Testis (tissue), 2 donors: ENCODE results near the gene VWCE.

Experiments
- POLR2A ChIP-seq: fragments of 450-650 bp; IDR thresholded peaks from one replicate; pipeline ENCODE4 v1.6.1; 2017; ENCODE audit warnings: antibody characterized with exemption, mild to moderate bottlenecking, moderate library complexity
- TF ChIP-seq, protein P1 (sequence below), 3 experiments: fragments of 450-650 bp in 2 of 3; fragments of 200-600 bp in 1 of 3; sonication (generic) in 1 of 3; IDR thresholded peaks; one replicate each; pipeline ENCODE4 v1.5.1; 2016 to 2019; ENCODE audit warnings: antibody characterized with exemption in 3 of 3, mild to moderate bottlenecking in 2 of 3, moderate library complexity in 1 of 3

GRCh38 chr11:61293867-61294716 lies 1.0 kb downstream of the VWCE start:
- TF ChIP-seq, protein P1, sequence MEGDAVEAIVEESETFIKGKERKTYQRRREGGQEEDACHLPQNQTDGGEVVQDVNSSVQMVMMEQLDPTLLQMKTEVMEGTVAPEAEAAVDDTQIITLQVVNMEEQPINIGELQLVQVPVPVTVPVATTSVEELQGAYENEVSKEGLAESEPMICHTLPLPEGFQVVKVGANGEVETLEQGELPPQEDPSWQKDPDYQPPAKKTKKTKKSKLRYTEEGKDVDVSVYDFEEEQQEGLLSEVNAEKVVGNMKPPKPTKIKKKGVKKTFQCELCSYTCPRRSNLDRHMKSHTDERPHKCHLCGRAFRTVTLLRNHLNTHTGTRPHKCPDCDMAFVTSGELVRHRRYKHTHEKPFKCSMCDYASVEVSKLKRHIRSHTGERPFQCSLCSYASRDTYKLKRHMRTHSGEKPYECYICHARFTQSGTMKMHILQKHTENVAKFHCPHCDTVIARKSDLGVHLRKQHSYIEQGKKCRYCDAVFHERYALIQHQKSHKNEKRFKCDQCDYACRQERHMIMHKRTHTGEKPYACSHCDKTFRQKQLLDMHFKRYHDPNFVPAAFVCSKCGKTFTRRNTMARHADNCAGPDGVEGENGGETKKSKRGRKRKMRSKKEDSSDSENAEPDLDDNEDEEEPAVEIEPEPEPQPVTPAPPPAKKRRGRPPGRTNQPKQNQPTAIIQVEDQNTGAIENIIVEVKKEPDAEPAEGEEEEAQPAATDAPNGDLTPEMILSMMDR (IDR thresholded peaks at IDR 0.05) = no peak
- TF ChIP-seq POLR2A = no peak
